Measurements from ENCODE around the gene CREBRF.
"Not testable (repeated sequence)": the region's sequence is repeated elsewhere in the genome, so short reads cannot be mapped to it uniquely, and the experiment has no call there.

The CREBRF gene, protein sequence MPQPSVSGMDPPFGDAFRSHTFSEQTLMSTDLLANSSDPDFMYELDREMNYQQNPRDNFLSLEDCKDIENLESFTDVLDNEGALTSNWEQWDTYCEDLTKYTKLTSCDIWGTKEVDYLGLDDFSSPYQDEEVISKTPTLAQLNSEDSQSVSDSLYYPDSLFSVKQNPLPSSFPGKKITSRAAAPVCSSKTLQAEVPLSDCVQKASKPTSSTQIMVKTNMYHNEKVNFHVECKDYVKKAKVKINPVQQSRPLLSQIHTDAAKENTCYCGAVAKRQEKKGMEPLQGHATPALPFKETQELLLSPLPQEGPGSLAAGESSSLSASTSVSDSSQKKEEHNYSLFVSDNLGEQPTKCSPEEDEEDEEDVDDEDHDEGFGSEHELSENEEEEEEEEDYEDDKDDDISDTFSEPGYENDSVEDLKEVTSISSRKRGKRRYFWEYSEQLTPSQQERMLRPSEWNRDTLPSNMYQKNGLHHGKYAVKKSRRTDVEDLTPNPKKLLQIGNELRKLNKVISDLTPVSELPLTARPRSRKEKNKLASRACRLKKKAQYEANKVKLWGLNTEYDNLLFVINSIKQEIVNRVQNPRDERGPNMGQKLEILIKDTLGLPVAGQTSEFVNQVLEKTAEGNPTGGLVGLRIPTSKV

DNA sequence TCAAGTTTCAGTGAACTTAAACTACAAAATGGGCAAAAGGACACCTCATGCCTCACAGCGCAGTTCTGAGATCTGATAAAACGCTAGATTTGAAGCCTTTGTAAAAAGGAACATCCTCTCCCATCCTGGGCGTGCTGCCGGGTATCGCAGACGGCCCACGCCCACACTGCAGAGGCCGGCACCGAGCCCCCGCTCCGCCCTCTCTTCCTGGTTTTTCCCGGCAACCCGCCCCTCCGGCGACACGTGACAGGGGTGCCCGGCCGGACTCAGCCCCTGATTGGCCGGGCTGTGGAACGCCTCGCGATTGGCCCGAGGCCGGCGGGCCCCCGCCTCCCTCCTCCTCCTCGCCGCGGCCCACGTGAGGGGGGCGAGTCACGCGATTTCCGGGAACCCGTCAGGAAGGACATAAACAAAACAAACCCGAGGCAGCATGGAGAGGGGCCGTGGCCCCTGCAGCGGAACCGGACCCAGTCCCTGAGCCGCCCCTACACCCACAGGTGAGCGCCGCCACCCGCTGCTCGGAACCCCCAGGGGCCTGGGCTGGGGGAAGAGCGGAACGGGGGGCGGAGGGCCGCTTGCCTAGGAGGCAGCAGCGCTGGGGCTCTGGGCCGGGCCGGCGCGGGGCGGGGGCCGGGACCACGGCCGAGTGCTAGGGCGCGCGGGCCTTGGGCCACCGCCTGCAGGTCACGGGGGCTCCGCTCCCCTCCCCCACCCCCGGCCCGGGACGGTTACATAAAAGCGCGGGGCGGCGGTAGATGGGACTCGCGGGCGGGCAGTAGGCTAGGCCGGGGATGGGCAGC, at the start of gene CREBRF:
Gene CREBRF, plus strand, starts transcription at position 370 of the 800 bp plus-strand sequence. CDS start 24,424 bp downstream, outside the sequence.
- peak; percentile 99 for DNase-seq

- no peak for DNase-seq
These were observed 46.1 kb upstream of the CREBRF start for GRCh38 chr5:173010021-173010420.

DNA sequence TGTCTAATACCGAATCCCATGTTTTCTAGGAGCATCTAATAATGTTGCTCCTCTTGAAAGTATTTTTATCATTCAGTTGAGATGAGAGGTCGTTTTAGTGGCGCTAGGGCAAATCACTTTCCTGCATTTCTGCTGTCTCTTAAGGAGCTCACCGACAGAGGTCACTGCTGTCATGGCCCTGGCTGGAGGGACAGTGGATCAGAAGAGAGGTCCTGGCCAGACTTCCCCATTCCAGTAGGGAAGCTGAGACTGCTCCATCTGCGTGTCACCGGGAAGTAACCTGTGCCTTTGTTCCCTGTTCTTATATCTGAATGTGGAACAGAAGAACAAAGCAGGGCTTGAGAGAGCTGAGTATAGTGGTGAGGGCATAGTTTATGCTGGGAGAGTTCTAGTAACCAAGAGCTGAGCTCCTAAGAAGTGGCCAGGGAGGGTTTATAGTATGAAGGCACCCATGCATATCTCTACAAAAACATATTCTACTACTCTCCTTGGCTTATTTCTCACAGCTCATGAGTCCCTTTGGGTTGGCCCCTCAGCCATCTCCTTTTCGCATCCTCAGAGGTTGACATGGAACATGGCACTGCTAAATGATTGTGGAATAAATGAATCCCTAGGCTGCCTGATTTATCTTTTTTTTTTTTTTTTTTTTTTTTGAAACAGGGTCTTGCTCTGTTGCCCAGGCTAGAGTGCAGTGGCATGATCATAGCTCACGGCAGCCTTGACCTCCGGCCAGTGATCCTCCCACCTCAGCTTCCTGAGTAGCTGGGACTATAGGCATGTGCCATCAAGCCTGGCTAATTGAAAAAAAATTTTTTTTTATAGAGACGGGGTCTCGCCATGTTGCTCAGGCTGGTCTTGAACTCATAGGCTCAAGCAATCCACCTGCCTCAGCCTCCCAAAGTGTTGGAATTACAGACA, 45.3 kb upstream of the CREBRF start:
- no peak for DNase-seq

DNA sequence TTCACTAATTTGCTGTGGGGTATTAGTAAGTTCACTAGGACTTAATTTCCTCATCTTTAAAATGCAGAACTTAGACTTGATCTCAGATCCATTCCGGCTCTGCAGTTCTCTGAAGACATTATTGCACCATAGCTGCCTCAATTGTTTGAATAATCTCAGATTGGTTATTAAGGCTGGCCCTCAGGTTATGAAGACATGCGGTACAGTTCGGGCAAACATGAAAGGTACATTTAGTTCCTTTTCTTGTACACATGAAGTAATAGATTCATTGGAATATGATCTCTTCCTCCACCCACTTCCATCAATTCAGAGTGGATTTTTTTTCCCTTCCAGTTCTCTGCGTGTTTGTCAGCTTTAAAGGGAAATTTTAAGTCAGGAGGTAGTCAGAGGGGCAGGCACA, 44.6 kb upstream of the CREBRF start:
- no peak for DNase-seq

GRCh38 chr5:173012882-173013281, 43.3 kb upstream of the CREBRF start:
- no peak for DNase-seq

DNA sequence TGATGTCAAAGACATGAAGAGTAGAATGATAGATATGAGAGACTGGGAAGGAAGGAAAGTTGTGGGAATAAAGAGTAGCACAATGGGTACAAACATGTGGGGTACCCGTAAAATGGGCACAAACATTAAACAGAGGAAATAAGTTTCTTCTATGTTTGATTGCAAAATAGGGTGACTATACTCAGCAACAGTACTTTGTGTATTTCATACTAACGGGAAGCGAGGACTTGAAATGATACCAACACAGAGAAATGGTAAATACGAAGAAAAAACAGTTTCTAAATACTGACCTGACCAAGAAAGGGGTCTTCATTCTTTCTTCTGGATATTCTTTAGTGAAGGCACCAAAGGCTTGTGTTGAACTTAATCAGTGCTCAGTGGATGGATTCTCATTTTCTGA, 41.5 kb upstream of the CREBRF start:
- no peak for DNase-seq

- no peak for DNase-seq
These were observed 41.0 kb upstream of the CREBRF start for GRCh38 chr5:173015192-173015591.

DNA sequence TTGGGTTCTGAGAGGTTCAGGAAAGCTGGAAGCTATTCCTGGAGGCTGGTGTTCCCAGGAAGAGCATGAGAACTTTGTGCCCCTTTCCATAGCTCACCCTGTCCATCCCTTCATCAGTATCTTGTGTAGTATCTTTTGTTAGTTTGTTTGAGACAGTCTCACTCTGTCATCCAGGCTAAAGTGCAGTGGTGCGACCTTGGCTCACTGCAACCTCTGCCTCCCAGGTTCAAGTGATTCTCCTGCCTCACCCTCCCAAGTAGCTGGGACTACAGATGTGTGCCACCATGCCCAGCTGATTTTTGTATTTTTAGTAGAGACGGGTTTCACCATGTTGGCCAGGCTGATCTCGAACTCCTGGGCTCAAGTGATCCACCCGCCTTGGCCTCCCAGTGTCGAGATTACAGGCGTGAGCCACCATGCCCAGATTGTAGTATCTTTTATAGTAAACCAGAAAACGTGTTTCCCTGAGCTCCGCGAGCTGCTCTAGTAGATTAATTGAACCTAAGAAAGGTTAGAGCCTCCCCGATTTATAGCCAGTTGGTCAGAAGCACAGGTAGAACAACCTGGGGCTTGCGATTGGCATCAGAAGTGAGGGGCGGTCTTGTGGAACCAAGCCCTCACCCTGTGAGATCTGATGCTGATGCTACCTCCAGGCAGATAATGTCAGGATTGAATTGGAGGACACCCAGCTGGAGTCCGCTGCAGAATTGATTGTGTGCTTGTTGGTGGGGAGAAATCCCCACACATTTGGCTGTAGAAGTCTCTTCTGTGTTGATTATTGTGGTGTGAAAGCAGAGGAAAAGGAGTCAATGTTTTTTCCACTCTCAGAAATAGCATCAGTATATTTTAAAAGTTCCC, 40.3 kb upstream of the CREBRF start:
- no peak for DNase-seq

DNA sequence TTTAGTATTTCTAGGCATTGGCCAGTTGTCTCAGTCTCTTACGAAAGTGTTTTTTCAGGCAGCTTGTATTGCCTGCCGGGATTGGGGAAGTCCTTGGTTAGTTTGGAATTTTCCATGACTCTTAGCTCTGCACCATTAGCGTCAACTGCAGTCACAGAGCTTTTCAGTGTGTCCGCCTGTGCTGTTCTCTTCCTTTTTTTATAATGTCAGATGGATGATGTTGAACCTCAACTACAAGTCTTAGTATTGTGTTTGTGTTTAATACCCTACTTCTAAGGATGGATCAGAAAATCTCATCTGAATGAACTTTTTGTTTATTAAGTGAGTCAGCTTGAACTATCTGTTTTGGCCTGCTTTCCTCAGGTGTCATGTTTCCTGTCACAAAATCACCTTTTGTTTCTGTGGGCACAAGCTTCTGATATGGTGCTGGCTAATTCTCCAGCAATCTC, 39.5 kb upstream of the CREBRF start:
- DNase-seq = no peak

DNA sequence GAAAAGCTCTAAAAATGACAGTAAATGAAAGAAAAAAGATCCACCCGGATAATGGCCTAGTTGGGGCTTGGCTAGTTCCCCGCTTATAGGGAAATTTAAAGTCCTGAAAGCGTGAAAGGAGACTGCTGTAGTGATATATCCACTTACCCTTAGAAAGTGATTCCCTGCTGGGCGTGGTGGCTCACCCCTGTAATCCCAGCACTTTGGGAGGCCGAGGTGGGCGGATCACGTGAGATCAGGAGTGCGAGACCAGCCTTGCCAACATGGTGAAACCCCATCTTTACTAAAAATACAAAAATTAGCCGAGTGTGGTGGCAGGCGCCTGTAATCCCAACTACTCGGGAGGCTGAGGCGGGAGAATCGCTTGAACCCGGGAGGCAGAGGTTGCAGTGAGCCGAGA, 39.1 kb upstream of the CREBRF start:
- DNase-seq = not testable (repeated sequence)

DNA sequence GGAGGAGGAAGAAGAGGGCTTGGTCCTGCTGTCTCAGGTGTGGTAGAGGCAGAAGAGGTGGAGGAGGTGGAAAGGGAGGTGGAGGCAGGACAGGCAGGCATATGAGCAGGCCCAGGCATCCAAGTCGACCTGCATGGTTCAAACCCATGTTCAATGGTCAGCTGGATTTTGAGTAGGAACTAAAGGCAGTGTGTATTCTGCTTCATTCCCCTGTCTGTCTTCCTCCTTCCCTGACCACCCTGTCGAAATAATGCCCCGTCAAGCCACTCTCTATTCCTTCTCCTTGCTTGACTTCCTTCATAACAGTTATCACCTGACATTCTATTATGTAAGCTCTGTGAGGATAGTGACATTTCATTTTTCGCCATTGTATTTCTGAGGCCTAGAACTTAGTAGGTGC, 37.8 kb upstream of the CREBRF start:
- no peak for DNase-seq

DNA sequence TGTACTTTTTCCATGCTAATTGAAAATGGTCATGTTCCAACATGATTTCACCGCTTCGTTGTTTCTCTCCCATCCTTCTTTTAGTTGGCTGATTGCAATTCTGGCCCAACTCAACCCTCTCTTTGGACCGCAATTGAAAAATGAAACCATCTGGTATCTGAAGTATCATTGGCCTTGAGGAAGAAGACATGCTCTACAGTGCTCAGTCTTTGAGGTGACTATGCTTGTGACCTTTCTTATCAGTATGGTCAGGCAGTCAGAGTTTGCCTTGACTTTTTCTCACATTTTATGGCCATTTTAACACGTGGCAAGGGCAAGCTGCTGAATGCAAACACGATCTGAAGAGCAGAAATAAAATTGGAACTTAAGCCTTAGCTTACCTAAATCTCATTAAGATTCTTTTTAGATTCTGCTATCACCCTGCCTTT, 36.0 kb upstream of the CREBRF start:
- no peak for DNase-seq

- no peak for DNase-seq
These were observed 35.5 kb upstream of the CREBRF start for GRCh38 chr5:173020643-173021042.

DNA sequence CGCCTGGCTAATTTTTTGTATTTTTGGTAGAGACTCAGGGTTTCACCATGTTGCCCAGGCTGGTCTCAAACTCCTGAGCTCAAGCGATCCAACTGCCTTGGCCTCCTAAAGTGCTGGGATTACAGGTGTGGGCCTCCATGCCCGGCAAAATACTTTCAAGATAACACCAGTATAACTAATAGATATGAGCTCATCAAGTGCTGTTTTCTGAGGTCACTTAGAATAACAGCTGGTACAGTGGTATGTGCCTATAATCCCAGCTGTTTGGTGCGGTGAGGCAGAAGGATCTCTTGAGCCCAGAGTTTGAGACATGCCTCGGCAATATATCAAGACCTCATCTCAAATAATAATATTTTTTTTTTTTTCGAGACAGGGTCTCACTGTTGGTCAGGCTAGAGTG, 30.5 kb upstream of the CREBRF start:
- DNase-seq = no peak

DNA sequence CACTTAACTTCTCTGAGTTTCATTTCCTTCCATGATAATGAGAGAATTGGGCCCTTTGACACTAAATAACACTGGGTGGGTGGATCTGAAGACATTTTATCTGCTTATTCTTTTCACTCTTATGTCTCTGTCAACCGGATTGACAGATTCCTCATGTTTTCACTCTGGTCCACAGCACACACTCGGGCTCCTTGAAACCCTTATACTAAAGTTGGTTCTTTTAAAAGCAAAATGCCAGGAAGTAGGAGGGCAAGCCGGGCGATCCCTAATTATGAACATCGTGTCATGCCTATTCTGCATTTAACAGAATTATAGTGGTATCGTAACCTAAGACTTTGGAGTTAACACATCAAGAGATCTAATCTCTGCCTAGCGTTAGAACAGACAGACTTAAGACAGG, 28.2 kb upstream of the CREBRF start:
- no peak for DNase-seq

GRCh38 chr5:173028811-173029327, 27.3 kb upstream of the CREBRF start:
- DNase-seq = no peak

GRCh38 chr5:173029499-173029921, 26.6 kb upstream of the CREBRF start:
- DNase-seq = no peak

DNA sequence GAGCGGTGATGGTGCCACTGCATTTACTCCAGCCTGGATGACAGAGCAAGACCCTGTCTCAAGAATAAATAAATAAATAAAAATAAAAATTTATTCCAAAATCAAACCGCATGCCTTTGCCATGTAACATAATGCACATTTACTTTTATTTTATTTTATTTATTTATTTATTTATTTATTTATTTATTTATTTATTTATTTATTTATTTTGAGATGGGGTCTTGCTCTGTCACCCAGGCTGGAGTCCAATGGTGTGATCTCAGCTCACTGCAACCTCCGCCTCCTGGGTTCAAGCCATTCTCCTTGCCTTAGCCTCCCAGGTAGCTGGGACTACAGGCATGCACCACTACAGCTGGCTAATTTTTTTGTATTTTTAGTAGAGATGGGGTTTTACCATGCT, 24.1 kb upstream of the CREBRF start:
- not testable (repeated sequence) for DNase-seq

GRCh38 chr5:173032730-173033129, 23.4 kb upstream of the CREBRF start:
- no peak for DNase-seq

GRCh38 chr5:173033923-173034322, 22.2 kb upstream of the CREBRF start:
- no peak for DNase-seq
